WERI-Rb-1 (cell line): Measurements from ENCODE around the gene SMOC2.
"Not testable (repeated sequence)": the region's sequence is repeated elsewhere in the genome, so short reads cannot be mapped to it uniquely, and the experiment has no call there.

Experiments used
- DNase-seq: peaks from one replicate; pipeline ENCODE4 v3.0.0-alpha.2; 2020
- H3K27ac ChIP-seq: fragments of 250-450 bp; sonication (Bioruptor Pico); 2 replicates; pipeline ENCODE4 v1.5.1; 2020; ENCODE audit warnings: mild to moderate bottlenecking, moderate library complexity
- H3K27me3 ChIP-seq: fragments of 250-450 bp; sonication (Bioruptor Pico); 2 replicates; pipeline ENCODE4 v1.5.1; 2021; ENCODE audit warnings: mild to moderate bottlenecking, low read depth, moderate library complexity; ENCODE audit not compliant: insufficient read depth, severe bottlenecking
- H3K36me3 ChIP-seq: fragments of 250-450 bp; sonication (Bioruptor Pico); 2 replicates; pipeline ENCODE4 v1.5.1; 2020; ENCODE audit warnings: mild to moderate bottlenecking, moderate library complexity
- H3K4me3 ChIP-seq: 2 replicates; pipeline ENCODE4 v1.5.1; 2011; ENCODE audit warnings: low read depth, mild to moderate bottlenecking, control low read depth, low read length
- H3K9me3 ChIP-seq: fragments of 250-450 bp; sonication (Bioruptor Pico); 2 replicates; pipeline ENCODE4 v1.5.1; 2021; ENCODE audit warnings: mild to moderate bottlenecking, moderate library complexity; ENCODE audit not compliant: severe bottlenecking
- TF ChIP-seq, protein P1 (sequence below): IDR thresholded peaks from 2 replicates; pipeline ENCODE4 v1.5.1; 2011; ENCODE audit warnings: low read depth, mild to moderate bottlenecking, control low read depth, inconsistent platforms, low read length

The SMOC2 gene

DNA sequence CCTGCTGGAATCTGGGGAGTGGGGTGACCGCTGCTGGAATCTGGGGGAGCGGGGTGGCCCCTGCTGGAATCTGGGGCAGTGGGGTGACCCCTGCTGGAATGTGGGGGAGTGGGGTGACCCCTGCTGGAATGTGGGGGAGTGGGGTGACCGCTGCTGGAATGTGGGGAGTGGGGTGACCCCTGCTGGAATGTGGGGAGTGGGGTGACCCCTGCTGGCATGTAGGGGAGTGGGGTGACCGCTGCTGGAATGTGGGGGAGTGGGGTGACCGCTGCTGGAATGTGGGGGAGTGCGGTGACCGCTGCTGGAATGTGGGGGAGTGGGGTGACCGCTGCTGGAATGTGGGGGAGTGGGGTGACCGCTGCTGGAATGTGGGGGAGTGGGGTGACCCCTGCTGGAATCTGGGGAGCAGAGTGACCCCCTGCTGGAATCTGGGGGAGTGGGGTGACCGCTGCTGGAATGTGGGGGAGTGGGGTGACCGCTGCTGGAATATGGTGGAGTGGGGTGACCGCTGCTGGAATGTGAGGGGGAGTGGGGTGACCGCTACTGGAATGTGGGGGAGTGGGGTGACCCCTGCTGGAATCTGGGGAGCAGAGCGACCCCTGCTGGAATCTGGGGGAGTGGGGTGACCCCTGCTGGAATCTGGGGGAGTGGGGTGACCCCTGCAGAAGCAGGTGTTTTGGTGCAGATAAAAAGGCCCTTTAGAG is 97.4 kb downstream of the SMOC2 start:
- TF ChIP-seq, protein P1, sequence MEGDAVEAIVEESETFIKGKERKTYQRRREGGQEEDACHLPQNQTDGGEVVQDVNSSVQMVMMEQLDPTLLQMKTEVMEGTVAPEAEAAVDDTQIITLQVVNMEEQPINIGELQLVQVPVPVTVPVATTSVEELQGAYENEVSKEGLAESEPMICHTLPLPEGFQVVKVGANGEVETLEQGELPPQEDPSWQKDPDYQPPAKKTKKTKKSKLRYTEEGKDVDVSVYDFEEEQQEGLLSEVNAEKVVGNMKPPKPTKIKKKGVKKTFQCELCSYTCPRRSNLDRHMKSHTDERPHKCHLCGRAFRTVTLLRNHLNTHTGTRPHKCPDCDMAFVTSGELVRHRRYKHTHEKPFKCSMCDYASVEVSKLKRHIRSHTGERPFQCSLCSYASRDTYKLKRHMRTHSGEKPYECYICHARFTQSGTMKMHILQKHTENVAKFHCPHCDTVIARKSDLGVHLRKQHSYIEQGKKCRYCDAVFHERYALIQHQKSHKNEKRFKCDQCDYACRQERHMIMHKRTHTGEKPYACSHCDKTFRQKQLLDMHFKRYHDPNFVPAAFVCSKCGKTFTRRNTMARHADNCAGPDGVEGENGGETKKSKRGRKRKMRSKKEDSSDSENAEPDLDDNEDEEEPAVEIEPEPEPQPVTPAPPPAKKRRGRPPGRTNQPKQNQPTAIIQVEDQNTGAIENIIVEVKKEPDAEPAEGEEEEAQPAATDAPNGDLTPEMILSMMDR: peak; percentile 24; the same call in 1 of the 2 replicates
- H3K4me3 ChIP-seq, DNase-seq: not testable (repeated sequence)

DNA sequence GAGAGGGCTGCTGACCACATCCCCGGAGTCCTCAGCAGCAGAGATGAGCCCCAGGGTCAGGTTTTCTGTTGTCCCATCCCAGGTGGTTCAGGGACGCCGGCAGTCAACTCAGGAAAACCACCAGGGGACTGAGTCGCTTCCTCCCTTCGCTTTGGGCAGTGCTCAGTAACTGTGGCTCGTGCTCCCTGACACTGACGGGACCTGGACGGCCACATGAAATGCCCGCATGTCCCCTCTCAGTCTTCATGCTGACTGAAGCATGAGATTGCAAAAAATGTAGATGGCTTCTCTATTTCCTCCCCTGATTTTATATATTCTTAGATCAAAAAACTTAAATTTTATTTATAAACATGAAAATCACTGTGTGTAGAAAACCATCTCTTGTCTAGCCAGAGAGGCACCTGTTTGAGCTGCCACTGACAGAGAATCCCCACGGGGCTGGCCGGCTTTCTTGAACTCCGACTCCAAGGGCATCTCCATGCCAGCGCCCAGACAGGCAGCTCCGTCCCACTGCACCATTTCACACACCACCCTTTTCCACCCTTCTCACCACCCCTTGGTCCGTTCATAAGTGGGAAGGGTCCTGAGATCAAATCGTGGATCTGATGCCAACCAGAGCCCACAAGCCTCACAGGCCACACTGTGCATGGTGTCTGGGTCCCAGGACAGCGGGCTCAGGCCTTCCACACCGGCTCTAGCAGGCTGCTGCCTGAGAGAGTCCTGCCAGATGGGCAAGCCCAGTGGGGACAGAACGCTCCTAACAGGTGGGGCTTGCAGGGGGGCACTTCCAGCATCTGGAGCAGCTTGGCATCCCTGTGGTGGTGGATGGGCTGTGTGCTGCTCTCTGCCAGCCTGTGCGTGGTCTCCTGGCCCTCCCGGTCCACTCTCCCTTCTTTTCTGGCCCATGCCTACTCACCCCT is 98.2 kb downstream of the SMOC2 start:
- no peaks in the 10 kb centered on the region for H3K27me3 ChIP-seq
- H3K36me3 ChIP-seq: no peaks in the 10 kb centered on the region
- TF ChIP-seq, protein P1: no peak
- H3K27ac ChIP-seq: no peak overlapping the region
- DNase-seq: no peak
- H3K4me3 ChIP-seq: no peak overlapping the region
- H3K9me3 ChIP-seq: no peaks in the 10 kb centered on the region

More for the DNA sequence above, 97.4 kb downstream of the SMOC2 start:
- not testable (repeated sequence) for H3K27me3 ChIP-seq, H3K9me3 ChIP-seq, H3K36me3 ChIP-seq, H3K27ac ChIP-seq

DNA sequence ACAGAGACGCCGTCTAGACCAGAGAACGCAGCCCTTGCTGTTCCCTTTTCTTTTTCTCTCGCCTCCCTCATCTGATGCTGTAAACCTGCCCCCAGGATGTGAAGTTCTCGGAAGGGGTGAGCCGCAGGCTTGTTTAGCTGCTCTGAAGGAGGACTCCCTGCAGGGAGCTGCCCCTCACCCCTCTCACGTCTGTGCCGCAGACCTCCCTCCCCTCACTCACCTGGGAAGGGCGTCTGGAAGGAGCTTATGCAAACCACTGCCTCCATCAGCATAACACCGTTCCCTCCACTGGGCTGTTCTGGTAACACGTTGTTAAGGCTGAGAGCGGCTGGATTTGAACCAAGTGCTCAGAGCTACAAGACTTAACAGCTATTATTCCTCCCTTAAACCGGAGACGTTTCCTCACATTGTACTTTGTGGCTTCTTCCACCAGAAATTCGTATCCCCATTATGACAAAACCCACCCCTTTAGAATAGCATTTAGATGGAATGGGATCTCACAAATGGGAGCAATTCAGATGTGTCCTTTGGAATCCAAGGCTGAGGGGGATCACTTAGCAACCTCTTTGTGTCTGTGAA is 99.8 kb downstream of the SMOC2 start:
- TF ChIP-seq, protein P1: no peak
- H3K9me3 ChIP-seq: no peaks in the 10 kb centered on the region
- H3K27me3 ChIP-seq: no peaks in the 10 kb centered on the region
- no peak overlapping the region for H3K27ac ChIP-seq
- no peak overlapping the region for H3K4me3 ChIP-seq
- DNase-seq: no peak
- no peaks in the 10 kb centered on the region for H3K36me3 ChIP-seq

DNA sequence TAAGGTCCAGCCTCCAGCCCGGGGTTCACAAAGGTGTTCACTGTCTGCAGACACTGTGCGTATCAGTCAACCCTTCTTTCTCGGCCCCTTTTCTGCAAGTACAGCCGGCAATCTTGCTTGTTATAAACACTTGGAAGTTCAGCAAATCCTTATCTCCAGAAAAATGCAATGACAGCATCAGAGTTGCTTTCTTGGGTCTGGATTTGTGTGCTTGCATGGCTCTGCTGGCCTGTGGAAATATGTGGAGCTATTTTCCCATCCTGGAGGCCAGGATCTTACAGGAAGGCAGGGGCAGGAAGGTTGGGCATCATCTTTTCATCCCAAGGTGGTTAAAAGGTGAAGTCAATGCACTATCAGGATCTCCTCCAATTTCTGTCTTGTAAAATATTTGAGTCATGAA is 100.3 kb downstream of the SMOC2 start:
- H3K27me3 ChIP-seq: no peaks in the 10 kb centered on the region
- no peak for DNase-seq

DNA sequence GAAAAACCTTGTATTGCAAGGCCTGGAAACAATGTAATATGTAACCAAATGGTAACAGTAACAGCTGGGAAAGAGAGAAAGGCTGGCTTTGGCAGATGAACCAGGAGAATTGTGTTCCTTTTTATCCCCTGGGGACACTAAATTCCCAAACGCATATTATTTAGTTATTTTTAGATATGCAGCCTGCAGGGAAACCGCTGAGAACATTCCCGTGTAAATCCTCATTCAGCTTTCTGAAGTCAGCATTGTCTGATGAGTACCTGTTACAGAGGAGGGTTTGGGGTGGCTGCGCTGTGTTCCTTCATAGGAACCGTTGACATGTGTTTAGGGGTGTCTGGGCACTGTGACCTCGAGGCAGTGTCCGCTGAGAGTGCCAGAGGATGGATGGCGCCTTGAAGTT is 101.3 kb downstream of the SMOC2 start:
- no peak for DNase-seq
- no peaks in the 10 kb centered on the region for H3K9me3 ChIP-seq
- no peak overlapping the region for H3K27ac ChIP-seq
- H3K36me3 ChIP-seq: no peaks in the 10 kb centered on the region
- H3K27me3 ChIP-seq: no peaks in the 10 kb centered on the region
- TF ChIP-seq, protein P1: no peak
- H3K4me3 ChIP-seq: no peak overlapping the region

More for the DNA sequence above, 100.3 kb downstream of the SMOC2 start:
- H3K36me3 ChIP-seq: no peaks in the 10 kb centered on the region
- no peak overlapping the region for H3K27ac ChIP-seq
- no peaks in the 10 kb centered on the region for H3K9me3 ChIP-seq
- TF ChIP-seq, protein P1: no peak
- H3K4me3 ChIP-seq: no peak overlapping the region
